22Rv1 (cell line): ENCODE data around the gene BCL11A.

ENCODE experiments used
- H3K27ac ChIP-seq: fragments of 450-650 bp; 2 replicates; pipeline ENCODE4 v1.5.1; 2017
- ZFX ChIP-seq: fragments of 450-650 bp; IDR thresholded peaks from 2 replicates; pipeline ENCODE4 v1.6.1; 2017; ENCODE audit warnings: antibody characterized with exemption, borderline replicate concordance
- TF ChIP-seq, protein P1 (sequence below): fragments of 450-650 bp; IDR thresholded peaks from 2 replicates; pipeline ENCODE4 v1.5.1; 2017; ENCODE audit warnings: mild to moderate bottlenecking

Gene BCL11A

DNA sequence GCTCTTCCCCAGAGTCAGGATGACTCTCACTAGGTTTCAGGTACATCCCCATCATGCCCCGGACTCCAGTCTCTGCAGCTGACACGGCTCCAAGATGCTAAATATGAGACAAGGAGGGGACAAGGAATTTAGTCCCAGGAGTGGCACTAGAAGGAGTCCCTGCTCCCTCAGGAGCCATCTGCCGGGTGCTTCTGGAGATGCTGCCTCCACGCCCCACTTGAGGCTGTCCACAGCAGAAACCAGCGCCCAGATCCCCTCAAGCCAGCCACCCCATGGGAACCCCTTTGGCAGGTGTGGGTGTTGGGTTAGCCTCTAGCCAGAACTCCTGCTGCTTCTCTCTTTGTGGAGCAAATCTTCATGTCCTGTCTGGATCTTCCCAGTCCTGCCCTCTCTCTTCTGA, 40.3 kb downstream of the BCL11A start:
- H3K27ac ChIP-seq: no peak overlapping the region
- TF ChIP-seq, protein P1, sequence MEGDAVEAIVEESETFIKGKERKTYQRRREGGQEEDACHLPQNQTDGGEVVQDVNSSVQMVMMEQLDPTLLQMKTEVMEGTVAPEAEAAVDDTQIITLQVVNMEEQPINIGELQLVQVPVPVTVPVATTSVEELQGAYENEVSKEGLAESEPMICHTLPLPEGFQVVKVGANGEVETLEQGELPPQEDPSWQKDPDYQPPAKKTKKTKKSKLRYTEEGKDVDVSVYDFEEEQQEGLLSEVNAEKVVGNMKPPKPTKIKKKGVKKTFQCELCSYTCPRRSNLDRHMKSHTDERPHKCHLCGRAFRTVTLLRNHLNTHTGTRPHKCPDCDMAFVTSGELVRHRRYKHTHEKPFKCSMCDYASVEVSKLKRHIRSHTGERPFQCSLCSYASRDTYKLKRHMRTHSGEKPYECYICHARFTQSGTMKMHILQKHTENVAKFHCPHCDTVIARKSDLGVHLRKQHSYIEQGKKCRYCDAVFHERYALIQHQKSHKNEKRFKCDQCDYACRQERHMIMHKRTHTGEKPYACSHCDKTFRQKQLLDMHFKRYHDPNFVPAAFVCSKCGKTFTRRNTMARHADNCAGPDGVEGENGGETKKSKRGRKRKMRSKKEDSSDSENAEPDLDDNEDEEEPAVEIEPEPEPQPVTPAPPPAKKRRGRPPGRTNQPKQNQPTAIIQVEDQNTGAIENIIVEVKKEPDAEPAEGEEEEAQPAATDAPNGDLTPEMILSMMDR: no peak
- TF ChIP-seq ZFX: no peak

DNA sequence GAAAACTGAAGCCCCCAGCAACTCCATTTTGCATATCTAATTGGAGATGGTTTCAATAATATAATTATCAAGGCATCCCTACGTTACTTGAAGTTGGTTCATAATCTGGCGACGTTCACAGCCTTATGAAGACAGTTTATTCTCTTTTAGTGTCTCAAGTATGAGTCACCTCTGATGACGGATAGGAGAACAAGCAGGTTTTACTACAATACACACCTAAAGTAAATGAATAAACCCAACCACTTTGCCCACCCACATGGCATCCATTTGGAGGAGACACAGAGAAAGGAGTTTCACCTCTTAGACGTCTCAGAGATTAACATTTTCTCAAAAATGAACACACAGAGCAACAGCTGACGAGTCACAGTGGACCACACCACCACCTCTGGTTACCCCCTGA, 40.8 kb downstream of the BCL11A start:
- H3K27ac ChIP-seq: no peak overlapping the region
- no peak for TF ChIP-seq ZFX
- TF ChIP-seq, protein P1: no peak

DNA sequence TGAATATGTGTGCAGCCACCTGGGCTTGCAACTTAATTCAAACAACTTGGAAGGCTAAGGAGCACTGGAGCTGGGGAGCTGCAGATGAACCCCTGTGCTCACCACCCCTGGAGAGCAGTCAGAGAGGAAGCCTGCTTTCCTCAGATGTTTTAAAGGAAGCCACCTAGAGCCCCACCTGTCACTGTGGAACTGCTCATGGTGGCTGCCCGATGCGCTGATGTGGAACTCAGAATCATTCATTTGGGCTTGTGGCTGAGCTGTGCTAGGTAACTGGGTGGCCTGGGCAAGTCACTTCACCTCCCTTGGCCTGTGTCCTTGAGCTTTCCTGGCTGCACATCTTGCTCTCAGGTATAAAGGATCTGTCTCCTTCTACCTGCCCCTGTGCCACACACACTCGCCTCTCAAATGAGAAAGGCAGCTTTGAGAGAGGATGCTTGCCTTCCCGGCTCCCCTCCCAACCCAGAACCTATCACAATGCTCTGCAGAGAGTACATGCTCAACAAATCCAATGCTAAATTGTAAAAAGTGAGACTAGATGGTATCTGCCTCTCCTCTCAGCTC, 41.3 kb downstream of the BCL11A start:
- TF ChIP-seq, protein P1: no peak
- TF ChIP-seq ZFX: no peak
- no peak overlapping the region for H3K27ac ChIP-seq

DNA sequence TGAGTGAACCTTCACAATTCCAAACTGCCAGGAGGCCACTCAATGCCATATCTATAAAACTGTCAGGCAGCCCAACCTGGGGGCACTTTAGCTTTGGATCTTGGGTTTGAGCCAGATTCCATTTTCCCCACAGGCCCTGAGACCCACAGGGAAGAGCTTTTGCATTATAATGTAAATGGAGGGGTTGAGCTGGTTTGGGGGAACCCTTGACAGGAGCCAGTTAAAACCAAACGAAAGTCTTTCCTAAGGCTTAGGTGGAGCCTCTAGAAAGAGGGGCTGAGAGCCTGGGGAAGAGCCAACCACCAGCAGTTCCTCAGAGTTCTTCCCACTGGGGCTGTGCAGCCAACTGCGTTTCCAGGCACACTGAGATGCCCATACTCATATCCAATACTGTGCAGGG, 42.7 kb downstream of the BCL11A start:
- H3K27ac ChIP-seq: no peak overlapping the region
- TF ChIP-seq, protein P1: no peak
- TF ChIP-seq ZFX: no peak

DNA sequence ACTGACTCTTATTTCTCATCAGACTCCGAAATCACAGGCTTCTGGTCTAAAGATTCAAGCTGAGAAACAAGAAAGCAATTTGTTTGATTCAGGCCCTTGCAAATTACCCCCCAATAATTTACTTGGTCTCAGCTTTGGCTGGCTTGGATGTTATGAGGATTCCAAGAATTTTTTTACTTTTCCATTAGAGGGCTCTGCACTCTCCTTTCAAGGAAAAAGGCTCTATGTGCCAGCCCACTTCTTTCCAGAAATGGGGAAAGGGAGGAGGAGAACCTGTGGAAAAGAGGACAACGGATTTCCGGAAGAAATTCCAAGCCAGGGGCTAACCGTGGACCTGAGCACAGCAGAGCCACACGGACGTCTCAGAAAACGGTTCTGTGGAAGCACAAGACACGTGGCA, 44.4 kb downstream of the BCL11A start:
- H3K27ac ChIP-seq: no peak overlapping the region
- TF ChIP-seq ZFX: no peak
- TF ChIP-seq, protein P1: no peak

DNA sequence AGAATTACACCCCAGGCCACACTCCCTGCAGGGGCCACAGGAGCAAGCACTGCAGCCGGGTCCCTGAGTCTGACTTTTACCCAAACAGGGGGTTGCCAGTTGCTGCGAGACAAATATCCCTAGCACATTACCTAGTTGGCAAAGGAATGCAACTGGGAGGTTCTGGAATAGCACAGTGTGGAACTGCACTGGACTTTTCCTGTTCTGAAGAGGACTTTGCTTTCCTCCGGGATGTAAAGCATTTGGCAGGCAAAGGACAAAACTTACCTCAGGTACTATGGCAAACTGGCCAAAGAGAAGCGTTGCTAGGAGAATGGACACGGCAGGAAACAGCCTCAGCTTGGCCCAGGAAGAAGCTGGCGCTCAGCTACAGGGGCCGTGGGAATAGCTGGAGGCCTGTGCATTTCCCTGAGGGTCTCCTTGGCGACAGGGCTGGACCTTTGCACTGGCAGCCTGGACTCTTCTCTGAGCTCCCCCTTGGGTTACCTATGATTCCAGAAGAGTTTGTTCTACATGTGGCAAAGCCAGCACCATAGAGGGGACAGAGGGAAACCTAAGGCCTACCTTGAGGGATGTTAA, 45.0 kb downstream of the BCL11A start:
- no peak overlapping the region for H3K27ac ChIP-seq
- TF ChIP-seq, protein P1: no peak
- no peak for TF ChIP-seq ZFX

DNA sequence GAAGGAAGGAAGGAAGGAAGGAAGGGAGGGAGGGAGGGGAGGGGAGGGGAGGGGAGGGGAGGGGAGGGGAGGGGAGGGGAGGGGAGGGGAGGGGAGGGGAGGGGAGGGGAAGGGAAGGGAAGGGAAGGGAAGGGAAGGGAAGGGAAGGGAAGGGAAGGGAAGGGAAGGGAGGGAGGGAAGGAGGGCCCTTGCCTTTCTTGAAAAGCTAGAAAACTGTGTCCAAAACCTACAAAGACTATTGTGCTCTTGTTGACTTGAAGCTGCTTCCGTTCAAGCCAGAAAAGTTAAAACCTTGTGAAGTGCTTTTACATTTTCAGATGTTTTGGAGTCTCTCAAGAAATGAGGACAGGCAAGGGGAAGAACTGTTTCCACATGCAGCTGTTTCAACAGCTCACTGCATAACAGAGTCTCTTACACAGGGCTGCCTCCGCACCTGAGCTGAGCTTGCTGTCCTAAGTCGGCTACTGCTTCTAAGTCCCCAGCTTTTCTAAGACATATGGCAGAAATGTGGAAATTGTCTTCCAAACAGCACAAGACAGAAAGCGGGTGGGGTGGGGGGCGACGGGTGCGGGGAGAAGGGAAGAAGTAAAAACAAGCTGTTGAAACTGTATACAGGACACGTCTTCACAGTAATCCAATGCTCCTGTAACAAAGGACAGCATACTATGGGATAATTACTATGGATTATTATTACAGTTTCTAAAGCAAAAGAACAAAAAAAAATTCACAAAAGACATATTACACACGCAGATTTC, 46.1 kb downstream of the BCL11A start:
- TF ChIP-seq, protein P1: no peak
- no peak for TF ChIP-seq ZFX
- H3K27ac ChIP-seq: no peak overlapping the region
